NCI-H1436 treated with DMSO at 0.1 percent for 48 hours (cell line): ENCODE measurements around the gene PALD1.

ENCODE experiments used
- DNase-seq: peaks from one replicate; lab custom pipeline; 2025; lab: John Stamatoyannopoulos, UW

Gene PALD1

GRCh38 chr10:70592186-70592735 is 113.7 kb downstream of the PALD1 start:
- DNase-seq, result no peak

- no peak for DNase-seq
Measured at GRCh38 chr10:70592746-70593512, 114.4 kb downstream of the PALD1 start.

GRCh38 chr10:70593513-70593890 is 114.9 kb downstream of the PALD1 start:
- no peak for DNase-seq

- DNase-seq, result no peak
Measured at GRCh38 chr10:70594161-70594560, 115.6 kb downstream of the PALD1 start.

GRCh38 chr10:70595566-70596016 is 117.0 kb downstream of the PALD1 start:
- DNase-seq, result no peak

- DNase-seq, result no peak
Measured at GRCh38 chr10:70596110-70596798, 117.7 kb downstream of the PALD1 start.

- DNase-seq, result no peak
Measured at GRCh38 chr10:70596860-70597809, 118.6 kb downstream of the PALD1 start.

GRCh38 chr10:70597856-70598815 is 119.6 kb downstream of the PALD1 start:
- no peak for DNase-seq

- DNase-seq, result no peak
Measured at GRCh38 chr10:70598857-70599295, 120.3 kb downstream of the PALD1 start.

- DNase-seq, result no peak
Measured at GRCh38 chr10:70599319-70599718, 120.8 kb downstream of the PALD1 start.

GRCh38 chr10:70599791-70600190 is 121.2 kb downstream of the PALD1 start:
- no peak for DNase-seq

- no peak for DNase-seq
Measured at GRCh38 chr10:70600512-70601395, 122.2 kb downstream of the PALD1 start.

- DNase-seq, result no peak
Measured at GRCh38 chr10:70601746-70602145, 123.2 kb downstream of the PALD1 start.

- no peak for DNase-seq
Measured at GRCh38 chr10:70602665-70603448, 124.3 kb downstream of the PALD1 start, which contains the start of gene PRF1. TSS of gene PRF1 (minus strand) at chr10:70602741. CDS start at chr10:70600902, 1,839 bp downstream.

GRCh38 chr10:70603449-70603801 is 124.9 kb downstream of the PALD1 start:
- no peak for DNase-seq

GRCh38 chr10:70604106-70604505 is 125.5 kb downstream of the PALD1 start:
- no peak for DNase-seq

- DNase-seq, result no peak
Measured at GRCh38 chr10:70605161-70605560, 126.6 kb downstream of the PALD1 start.

- DNase-seq, result no peak
Measured at GRCh38 chr10:70607936-70608335, 129.4 kb downstream of the PALD1 start.

- no peak for DNase-seq
Measured at GRCh38 chr10:70613941-70614340, 135.4 kb downstream of the PALD1 start.
